ENCODE measurements around the gene SARDH.

The SARDH gene

DNA sequence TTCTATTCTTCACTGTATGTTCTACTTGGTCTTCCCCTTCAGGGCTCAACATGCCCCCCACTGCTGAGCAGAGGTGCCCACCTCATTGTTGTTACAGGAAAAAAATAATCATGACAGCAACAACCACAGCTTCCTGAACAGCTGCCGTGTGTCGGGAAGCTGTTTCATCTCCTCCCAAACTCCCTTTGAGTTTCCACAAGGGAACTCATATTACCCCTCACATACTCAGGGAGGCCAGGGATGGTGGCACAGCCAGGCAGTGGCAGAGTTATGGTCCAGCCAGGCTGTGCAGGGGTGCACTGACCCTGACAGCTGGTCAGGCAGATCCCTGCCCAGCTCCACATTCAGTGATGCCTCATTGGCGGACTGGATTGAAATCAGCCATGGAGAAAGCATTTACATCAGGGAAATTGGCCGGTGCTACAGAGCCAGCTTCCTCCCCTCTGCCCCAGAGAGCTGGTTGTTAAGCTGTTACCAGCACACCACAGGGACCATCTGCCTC lies 37.3 kb downstream of the SARDH start:
- Histone ChIP-seq H3K4me3 (ENCODE audit: low read depth in 1 of 2, low read length in 2 of 2) (peak overlapping the region in 1 of 2 donors; percentile 6), H3K36me3 (ENCODE audit: control insufficient read depth in 1 of 2, insufficient read depth in 2 of 2, low read length in 2 of 2) (no peaks in the 10 kb centered on the region), H3K27ac (ENCODE audit: low read depth, low read length) (no peak overlapping the region), H3K27me3 (ENCODE audit: control insufficient read depth in 1 of 2, insufficient read depth in 2 of 2, low read length in 2 of 2) (peaks cover 3 to 22% of the 10 kb centered on the region in 2 donors), H3K9me3 (ENCODE audit: control insufficient read depth in 1 of 2, low read length in 2 of 2) (no peaks in the 10 kb centered on the region), H3K9ac (ENCODE audit: low read depth in 1 of 2, low read length in 2 of 2) (no peak overlapping the region), H3K4me1 (ENCODE audit: control insufficient read depth in 1 of 2, insufficient read depth in 2 of 2, low read length in 2 of 2) (peaks cover 6 to 22% of the 10 kb centered on the region in 2 donors)

DNA sequence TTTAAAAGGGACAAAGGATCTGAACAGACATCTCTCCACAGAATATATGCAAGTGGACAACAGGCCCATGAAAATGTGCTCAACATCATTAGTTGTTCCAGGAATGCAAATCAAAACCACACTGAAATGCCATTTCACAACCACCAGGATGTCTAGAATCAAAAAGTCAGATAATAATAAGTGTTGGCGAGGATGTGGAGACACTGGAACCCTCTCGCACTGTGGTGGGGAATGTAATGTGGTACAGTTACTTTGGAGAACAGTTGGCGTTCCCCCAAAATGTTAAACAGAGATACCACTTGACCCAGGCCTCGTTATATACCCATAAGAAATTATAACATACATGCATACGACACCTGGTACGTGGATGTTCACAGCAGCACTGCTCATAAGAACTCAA lies 38.6 kb downstream of the SARDH start:
- H3K36me3 ChIP-seq (ENCODE audit: control insufficient read depth in 1 of 2, insufficient read depth in 2 of 2, low read length in 2 of 2): no peaks in the 10 kb centered on the region
- H3K4me3 ChIP-seq (ENCODE audit: low read depth in 1 of 2, low read length in 2 of 2): no peak overlapping the region
- H3K4me1 ChIP-seq (ENCODE audit: control insufficient read depth in 1 of 2, insufficient read depth in 2 of 2, low read length in 2 of 2): peaks cover 6 to 22% of the 10 kb centered on the region in 2 donors
- H3K9ac ChIP-seq (ENCODE audit: low read depth in 1 of 2, low read length in 2 of 2): no peak overlapping the region
- no peaks in the 10 kb centered on the region for H3K9me3 ChIP-seq (ENCODE audit: control insufficient read depth in 1 of 2, low read length in 2 of 2)
- peaks cover 3 to 22% of the 10 kb centered on the region in 2 donors for H3K27me3 ChIP-seq (ENCODE audit: control insufficient read depth in 1 of 2, insufficient read depth in 2 of 2, low read length in 2 of 2)
- H3K27ac ChIP-seq (ENCODE audit: low read depth, low read length): no peak overlapping the region

DNA sequence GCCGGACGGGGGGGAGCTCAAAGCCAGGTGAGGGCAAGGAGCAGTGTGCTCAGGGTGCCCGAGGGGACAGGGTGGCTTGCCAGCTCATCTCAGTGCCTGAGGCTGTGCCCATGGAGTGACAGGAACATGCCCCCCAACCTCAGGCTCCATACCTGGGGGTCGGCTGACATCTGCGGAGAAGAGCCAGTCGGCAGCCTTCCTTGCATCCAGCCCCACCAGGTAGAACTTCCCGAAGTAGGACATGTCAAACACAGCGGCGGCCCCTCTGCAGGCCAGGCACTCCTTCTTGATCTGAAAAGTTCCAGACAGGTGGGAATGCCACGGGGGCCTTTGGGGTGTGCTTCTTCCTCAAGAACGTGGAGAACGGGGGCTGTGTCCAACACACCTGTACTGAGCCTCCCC lies 42.1 kb downstream of the SARDH start:
- Histone ChIP-seq H3K27me3 (ENCODE audit: control insufficient read depth in 1 of 2, insufficient read depth in 2 of 2, low read length in 2 of 2) (peaks cover 2 to 3% of the 10 kb centered on the region in 2 donors), H3K36me3 (ENCODE audit: control insufficient read depth in 1 of 2, insufficient read depth in 2 of 2, low read length in 2 of 2) (no peaks in the 10 kb centered on the region), H3K9me3 (ENCODE audit: control insufficient read depth in 1 of 2, low read length in 2 of 2) (no peaks in the 10 kb centered on the region), H3K4me1 (ENCODE audit: control insufficient read depth in 1 of 2, insufficient read depth in 2 of 2, low read length in 2 of 2) (peaks cover 0 to 4% of the 10 kb centered on the region in 2 donors), H3K4me3 (ENCODE audit: low read depth in 1 of 2, low read length in 2 of 2) (no peak overlapping the region), H3K9ac (ENCODE audit: low read depth in 1 of 2, low read length in 2 of 2) (no peak overlapping the region), H3K27ac (ENCODE audit: low read depth, low read length) (no peak overlapping the region)

DNA sequence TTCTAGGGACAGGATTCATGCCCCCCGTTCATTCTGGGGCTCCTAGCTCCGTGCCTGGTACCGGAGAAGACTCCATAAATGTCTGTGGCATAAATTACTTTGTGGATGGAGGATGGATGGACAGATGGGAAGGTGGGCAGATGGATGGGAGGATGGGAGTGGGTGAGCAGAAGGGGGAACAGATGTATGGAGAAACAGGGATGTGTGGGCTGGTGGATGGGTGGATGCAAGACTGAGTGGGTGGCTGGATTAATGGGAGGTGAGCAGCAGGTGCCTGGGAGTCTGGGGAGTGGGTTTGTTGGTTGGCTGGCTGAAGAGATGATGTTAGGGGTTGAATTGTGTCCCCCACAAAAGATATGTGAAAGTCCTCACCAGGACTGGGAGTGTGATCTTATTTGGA lies 43.5 kb downstream of the SARDH start:
- Histone ChIP-seq H3K4me1 (ENCODE audit: control insufficient read depth in 1 of 2, insufficient read depth in 2 of 2, low read length in 2 of 2) (no peaks in the 10 kb centered on the region), H3K36me3 (ENCODE audit: control insufficient read depth in 1 of 2, insufficient read depth in 2 of 2, low read length in 2 of 2) (no peaks in the 10 kb centered on the region), H3K27me3 (ENCODE audit: control insufficient read depth in 1 of 2, insufficient read depth in 2 of 2, low read length in 2 of 2) (no peaks in the 10 kb centered on the region), H3K9me3 (ENCODE audit: control insufficient read depth in 1 of 2, low read length in 2 of 2) (no peaks in the 10 kb centered on the region), H3K27ac (ENCODE audit: low read depth, low read length) (no peak overlapping the region), H3K4me3 (ENCODE audit: low read depth in 1 of 2, low read length in 2 of 2) (no peak overlapping the region), H3K9ac (ENCODE audit: low read depth in 1 of 2, low read length in 2 of 2) (no peak overlapping the region)

DNA sequence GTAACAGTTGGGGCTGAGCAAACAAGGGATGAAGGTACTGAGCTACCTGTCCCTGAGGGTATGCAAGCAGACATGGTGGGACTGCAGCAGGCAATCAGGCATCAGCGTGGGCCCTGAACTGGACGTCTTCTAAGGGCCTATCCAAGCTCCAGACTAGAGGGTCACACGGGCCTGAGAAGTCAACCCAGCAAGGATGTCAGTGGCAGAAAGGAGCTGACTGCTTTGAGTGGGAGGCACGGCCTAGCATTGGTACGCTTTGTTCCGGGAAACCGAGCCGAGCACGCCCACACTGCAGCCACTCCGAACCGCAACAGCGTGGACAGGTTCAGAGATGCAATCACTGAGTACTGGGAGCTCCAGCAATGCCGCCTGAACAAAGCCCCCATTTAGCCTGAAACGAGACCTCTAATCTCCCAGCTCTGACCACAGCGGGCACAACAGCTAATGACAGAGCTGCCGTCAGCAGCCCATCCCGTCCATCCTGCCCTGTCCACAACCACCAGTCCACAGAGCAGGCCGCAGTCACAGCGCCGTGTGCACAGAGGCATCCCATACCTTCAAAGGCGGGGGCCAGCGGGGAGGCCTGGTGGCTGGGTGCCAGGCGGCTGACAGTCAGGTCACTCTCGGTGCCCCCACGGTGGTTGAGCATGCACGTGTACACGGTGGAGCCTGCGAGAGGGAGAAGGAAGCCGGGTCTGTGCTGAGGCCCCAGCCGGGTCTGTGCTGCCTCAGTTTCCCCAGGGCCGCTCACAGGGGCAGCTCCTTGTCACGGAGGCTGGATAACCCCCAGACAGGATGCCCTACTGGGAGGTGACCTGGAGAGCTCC lies 44.2 kb downstream of the SARDH start:
- H3K4me1 ChIP-seq (ENCODE audit: control insufficient read depth in 1 of 2, insufficient read depth in 2 of 2, low read length in 2 of 2): no peaks in the 10 kb centered on the region
- H3K9me3 ChIP-seq (ENCODE audit: control insufficient read depth in 1 of 2, low read length in 2 of 2): no peaks in the 10 kb centered on the region
- no peaks in the 10 kb centered on the region for H3K27me3 ChIP-seq (ENCODE audit: control insufficient read depth in 1 of 2, insufficient read depth in 2 of 2, low read length in 2 of 2)
- no peak overlapping the region for H3K9ac ChIP-seq (ENCODE audit: low read depth in 1 of 2, low read length in 2 of 2)
- H3K4me3 ChIP-seq (ENCODE audit: low read depth in 1 of 2, low read length in 2 of 2): no peak overlapping the region
- no peaks in the 10 kb centered on the region for H3K36me3 ChIP-seq (ENCODE audit: control insufficient read depth in 1 of 2, insufficient read depth in 2 of 2, low read length in 2 of 2)
- no peak overlapping the region for H3K27ac ChIP-seq (ENCODE audit: low read depth, low read length)

DNA sequence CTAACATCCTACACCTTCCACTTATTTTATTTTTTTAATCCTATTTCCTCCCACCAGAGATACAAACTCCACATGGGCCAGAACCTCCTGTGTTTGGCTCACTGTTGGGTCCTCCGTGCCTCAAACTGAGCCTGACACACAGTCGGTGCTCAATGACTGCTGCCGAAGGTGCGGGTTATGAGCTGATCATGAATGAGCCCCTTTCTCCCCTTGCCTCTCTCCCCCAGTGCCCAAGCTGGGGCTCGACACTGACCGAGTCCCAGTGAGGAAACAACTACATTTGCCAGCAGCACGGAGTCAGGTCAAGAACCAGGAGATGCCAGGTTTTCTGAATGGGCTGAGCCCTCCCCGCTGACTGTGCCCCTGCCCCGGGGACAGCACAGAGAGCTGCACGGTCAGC lies 45.0 kb downstream of the SARDH start:
- H3K27ac ChIP-seq (ENCODE audit: low read depth, low read length): no peak overlapping the region
- no peaks in the 10 kb centered on the region for H3K36me3 ChIP-seq (ENCODE audit: control insufficient read depth in 1 of 2, insufficient read depth in 2 of 2, low read length in 2 of 2)
- no peak overlapping the region for H3K4me3 ChIP-seq (ENCODE audit: low read depth in 1 of 2, low read length in 2 of 2)
- H3K9ac ChIP-seq (ENCODE audit: low read depth in 1 of 2, low read length in 2 of 2): no peak overlapping the region
- H3K4me1 ChIP-seq (ENCODE audit: control insufficient read depth in 1 of 2, insufficient read depth in 2 of 2, low read length in 2 of 2): no peaks in the 10 kb centered on the region
- no peaks in the 10 kb centered on the region for H3K9me3 ChIP-seq (ENCODE audit: control insufficient read depth in 1 of 2, low read length in 2 of 2)
- no peaks in the 10 kb centered on the region for H3K27me3 ChIP-seq (ENCODE audit: control insufficient read depth in 1 of 2, insufficient read depth in 2 of 2, low read length in 2 of 2)

DNA sequence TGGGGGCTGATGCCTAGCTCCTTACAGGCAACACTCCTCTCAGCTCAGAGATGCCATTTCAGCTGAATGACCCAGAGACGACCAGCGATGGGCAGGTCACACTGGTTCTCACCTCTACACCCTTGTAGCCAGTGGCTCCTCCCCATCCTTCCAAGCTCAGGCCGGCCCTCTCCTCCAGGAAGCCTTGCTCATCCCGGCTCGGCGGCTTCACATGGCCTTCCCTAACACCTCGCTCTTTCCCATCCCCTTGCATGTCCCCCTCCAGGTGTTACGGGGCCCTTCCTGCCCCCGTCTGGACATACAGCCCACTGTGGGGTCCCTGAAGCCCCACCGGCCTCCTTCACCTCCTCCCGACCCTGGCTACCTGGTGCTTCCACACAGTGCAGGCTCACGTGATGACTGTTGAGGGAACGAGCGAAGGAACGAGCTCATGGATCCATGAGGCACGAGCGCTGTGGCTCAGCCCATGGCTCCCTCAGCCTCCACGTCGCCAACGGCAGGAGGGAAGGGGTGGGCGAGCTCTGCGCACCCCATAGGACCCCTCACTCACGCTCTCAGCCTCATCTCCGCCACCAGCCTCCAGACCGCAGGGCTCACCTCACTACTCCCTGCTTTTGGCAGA lies 45.7 kb downstream of the SARDH start:
- H3K4me1 ChIP-seq (ENCODE audit: control insufficient read depth in 1 of 2, insufficient read depth in 2 of 2, low read length in 2 of 2): no peaks in the 10 kb centered on the region
- H3K9ac ChIP-seq (ENCODE audit: low read depth in 1 of 2, low read length in 2 of 2): no peak overlapping the region
- H3K9me3 ChIP-seq (ENCODE audit: control insufficient read depth in 1 of 2, low read length in 2 of 2): no peaks in the 10 kb centered on the region
- H3K27ac ChIP-seq (ENCODE audit: low read depth, low read length): no peak overlapping the region
- no peak overlapping the region for H3K4me3 ChIP-seq (ENCODE audit: low read depth in 1 of 2, low read length in 2 of 2)
- H3K36me3 ChIP-seq (ENCODE audit: control insufficient read depth in 1 of 2, insufficient read depth in 2 of 2, low read length in 2 of 2): no peaks in the 10 kb centered on the region
- H3K27me3 ChIP-seq (ENCODE audit: control insufficient read depth in 1 of 2, insufficient read depth in 2 of 2, low read length in 2 of 2): no peaks in the 10 kb centered on the region

DNA sequence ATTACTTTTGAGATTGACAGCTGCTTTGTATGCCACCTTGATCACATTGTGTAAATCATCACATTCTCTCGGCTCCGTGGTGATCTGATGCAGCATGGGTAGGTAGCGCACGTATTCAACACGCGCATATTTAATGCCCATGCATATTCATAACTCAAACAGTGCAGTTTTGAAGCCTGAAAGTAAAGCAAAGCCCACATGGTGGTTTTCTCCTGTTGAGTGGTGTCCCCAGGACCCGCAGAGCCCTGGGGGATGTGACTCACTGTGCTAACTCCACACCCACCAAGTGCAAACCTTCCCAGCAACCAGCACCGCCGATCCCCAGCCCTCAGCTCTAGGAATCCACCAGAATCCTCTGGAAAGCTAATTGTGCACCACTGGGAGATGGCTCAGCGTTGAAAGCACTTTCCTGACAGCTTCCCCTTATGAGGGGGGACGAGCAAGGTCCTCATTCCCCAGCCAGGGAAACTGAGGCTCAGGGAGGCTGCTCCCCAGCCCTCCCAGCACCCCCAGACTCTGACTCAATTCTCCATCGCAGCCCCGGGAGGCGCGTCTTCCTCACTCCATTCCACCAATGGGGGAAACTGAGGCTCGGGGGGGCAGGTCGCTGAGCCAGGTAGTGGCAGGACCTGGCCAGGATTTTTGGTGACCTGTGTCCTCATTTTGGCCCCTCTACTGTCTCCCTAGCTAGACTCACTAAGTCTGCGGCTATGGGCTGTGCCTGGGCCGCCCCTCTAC lies 46.4 kb downstream of the SARDH start:
- Histone ChIP-seq H3K27ac (ENCODE audit: low read depth, low read length) (no peak overlapping the region), H3K9me3 (ENCODE audit: control insufficient read depth in 1 of 2, low read length in 2 of 2) (no peaks in the 10 kb centered on the region), H3K4me1 (ENCODE audit: control insufficient read depth in 1 of 2, insufficient read depth in 2 of 2, low read length in 2 of 2) (no peaks in the 10 kb centered on the region), H3K4me3 (ENCODE audit: low read depth in 1 of 2, low read length in 2 of 2) (no peak overlapping the region), H3K36me3 (ENCODE audit: control insufficient read depth in 1 of 2, insufficient read depth in 2 of 2, low read length in 2 of 2) (no peaks in the 10 kb centered on the region), H3K9ac (ENCODE audit: low read depth in 1 of 2, low read length in 2 of 2) (no peak overlapping the region), H3K27me3 (ENCODE audit: control insufficient read depth in 1 of 2, insufficient read depth in 2 of 2, low read length in 2 of 2) (no peaks in the 10 kb centered on the region)

DNA sequence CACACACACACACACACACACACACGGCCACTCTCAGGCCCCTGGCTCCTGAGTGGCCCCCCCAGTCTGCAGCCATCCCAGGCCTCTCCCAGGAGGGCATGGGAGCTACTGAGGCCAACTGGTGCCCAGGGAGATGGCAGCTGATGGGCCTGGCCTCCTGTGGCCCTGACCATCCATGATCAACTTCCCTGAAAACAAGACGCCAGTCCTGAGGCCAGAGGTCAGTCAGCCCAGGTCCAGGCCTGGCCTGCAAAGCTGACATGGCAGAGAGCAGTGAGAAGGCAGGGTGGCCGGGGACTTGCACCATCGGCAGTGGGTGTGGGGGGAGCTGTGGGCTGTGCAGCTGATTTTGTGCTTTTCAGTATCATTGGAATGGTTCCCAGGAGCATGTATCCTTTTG lies 47.0 kb downstream of the SARDH start:
- Histone ChIP-seq H3K4me1 (ENCODE audit: control insufficient read depth in 1 of 2, insufficient read depth in 2 of 2, low read length in 2 of 2) (no peaks in the 10 kb centered on the region), H3K27ac (ENCODE audit: low read depth, low read length) (no peak overlapping the region), H3K36me3 (ENCODE audit: control insufficient read depth in 1 of 2, insufficient read depth in 2 of 2, low read length in 2 of 2) (no peaks in the 10 kb centered on the region), H3K4me3 (ENCODE audit: low read depth in 1 of 2, low read length in 2 of 2) (no peak overlapping the region), H3K9ac (ENCODE audit: low read depth in 1 of 2, low read length in 2 of 2) (no peak overlapping the region), H3K27me3 (ENCODE audit: control insufficient read depth in 1 of 2, insufficient read depth in 2 of 2, low read length in 2 of 2) (no peaks in the 10 kb centered on the region), H3K9me3 (ENCODE audit: control insufficient read depth in 1 of 2, low read length in 2 of 2) (no peaks in the 10 kb centered on the region)

DNA sequence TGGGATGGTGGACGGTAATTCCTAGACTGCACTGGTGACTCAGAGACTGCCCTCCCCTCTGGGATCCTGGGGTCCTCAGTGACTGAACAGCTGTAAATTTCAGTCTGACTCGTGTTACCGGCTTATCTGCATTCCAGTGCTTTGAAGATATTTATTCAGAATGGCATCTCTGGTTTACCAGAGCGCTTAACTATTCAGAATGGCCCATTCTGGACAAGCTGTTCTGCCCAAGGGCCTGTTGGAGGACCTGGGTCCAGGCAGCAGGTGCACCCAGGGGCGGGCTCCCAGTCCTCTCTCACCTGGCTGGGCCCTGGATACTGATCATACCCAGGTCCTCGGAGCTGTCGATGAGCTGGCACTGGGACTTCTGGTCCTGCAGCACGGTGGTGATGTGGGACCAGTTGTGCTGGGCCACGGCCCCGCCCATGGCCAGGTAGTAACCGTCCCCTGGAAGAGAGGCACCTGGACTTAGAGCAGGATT lies 48.0 kb downstream of the SARDH start:
- Histone ChIP-seq H3K27ac (ENCODE audit: low read depth, low read length) (no peak overlapping the region), H3K27me3 (ENCODE audit: control insufficient read depth in 1 of 2, insufficient read depth in 2 of 2, low read length in 2 of 2) (no peaks in the 10 kb centered on the region), H3K36me3 (ENCODE audit: control insufficient read depth in 1 of 2, insufficient read depth in 2 of 2, low read length in 2 of 2) (no peaks in the 10 kb centered on the region), H3K4me3 (ENCODE audit: low read depth in 1 of 2, low read length in 2 of 2) (no peak overlapping the region), H3K9ac (ENCODE audit: low read depth in 1 of 2, low read length in 2 of 2) (no peak overlapping the region), H3K4me1 (ENCODE audit: control insufficient read depth in 1 of 2, insufficient read depth in 2 of 2, low read length in 2 of 2) (no peaks in the 10 kb centered on the region), H3K9me3 (ENCODE audit: control insufficient read depth in 1 of 2, low read length in 2 of 2) (no peaks in the 10 kb centered on the region)
